ENCODE results near the gene APBA2.

The APBA2 gene

DNA sequence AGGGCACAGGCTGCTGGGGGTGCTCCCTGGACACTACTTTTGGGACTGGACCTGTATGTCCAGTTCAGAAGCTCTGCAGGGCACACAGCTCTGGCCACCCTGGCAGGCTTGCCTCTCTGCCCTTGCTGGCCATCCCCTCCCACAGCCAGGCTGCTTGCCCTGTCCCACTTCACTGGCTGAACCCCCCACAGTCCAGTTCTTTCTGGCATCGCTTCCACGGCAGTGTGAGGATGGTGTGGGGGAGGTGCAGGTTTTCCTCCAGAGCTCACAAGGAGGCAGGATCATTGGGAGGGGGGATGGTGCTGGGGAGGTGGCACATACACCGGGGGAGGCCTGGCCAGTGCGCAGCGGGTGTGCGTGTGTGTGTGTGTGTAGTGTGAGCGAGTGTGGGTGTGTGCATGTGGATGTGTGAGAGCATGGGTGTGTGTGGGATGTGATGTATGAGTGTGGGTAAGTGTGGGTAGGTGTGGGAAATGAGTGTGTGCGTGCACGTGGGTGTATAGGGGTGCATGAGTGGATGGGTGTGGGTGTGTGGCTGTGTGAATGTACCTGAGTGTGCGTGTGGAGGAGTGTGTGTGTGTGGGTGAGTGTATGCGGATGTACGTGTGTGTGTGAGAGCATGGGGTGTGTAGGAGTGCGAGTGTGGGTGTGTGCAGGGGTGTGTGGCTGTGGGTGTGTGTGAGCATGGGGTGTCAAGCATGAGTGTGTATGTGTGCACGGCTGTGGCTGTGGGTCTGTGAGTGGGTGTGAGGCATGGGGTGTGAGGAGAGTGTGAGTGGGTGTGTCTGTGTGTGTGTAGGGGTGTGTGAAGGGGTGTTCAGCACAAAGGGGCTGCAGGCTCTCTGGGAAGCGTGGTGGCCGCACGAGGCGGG lies 228.7 kb downstream of the APBA2 start:
- TF ChIP-seq EZH2 (optimal IDR thresholded peaks at IDR 0.05; ENCODE audit: low read depth, low read length) (no peak), EZH2phosphoT487 (IDR thresholded peaks at IDR 0.05; ENCODE audit: low read length) (no peak)
- TF ChIP-seq, protein P1, sequence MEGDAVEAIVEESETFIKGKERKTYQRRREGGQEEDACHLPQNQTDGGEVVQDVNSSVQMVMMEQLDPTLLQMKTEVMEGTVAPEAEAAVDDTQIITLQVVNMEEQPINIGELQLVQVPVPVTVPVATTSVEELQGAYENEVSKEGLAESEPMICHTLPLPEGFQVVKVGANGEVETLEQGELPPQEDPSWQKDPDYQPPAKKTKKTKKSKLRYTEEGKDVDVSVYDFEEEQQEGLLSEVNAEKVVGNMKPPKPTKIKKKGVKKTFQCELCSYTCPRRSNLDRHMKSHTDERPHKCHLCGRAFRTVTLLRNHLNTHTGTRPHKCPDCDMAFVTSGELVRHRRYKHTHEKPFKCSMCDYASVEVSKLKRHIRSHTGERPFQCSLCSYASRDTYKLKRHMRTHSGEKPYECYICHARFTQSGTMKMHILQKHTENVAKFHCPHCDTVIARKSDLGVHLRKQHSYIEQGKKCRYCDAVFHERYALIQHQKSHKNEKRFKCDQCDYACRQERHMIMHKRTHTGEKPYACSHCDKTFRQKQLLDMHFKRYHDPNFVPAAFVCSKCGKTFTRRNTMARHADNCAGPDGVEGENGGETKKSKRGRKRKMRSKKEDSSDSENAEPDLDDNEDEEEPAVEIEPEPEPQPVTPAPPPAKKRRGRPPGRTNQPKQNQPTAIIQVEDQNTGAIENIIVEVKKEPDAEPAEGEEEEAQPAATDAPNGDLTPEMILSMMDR (IDR thresholded peaks at IDR 0.05; ENCODE audit: low read length), result no peak
- H3K4me1 ChIP-seq (ENCODE audit: low read length), result no peaks in the 10 kb centered on the region
- no peaks in the 10 kb centered on the region for H3K79me2 ChIP-seq (ENCODE audit: low read length)
- no peaks in the 10 kb centered on the region for H3K36me3 ChIP-seq (replicated peaks; ENCODE audit: insufficient read depth, low read length)
- no peak overlapping the region for H2AFZ ChIP-seq (ENCODE audit: low read length)
- no peaks in the 10 kb centered on the region for H3F3A ChIP-seq (ENCODE audit: insufficient read depth, low read length)
- H4K20me1 ChIP-seq (ENCODE audit: insufficient read depth, low read length), result no peaks in the 10 kb centered on the region
- no peaks in the 10 kb centered on the region for H3K9me3 ChIP-seq (replicated peaks; ENCODE audit: insufficient read depth, low read length)
- H3K4me3 ChIP-seq (ENCODE audit: low read length), result no peak overlapping the region
- H3K9ac ChIP-seq (ENCODE audit: low read length), result no peak overlapping the region
- no peak for DNase-seq
- H3K27ac ChIP-seq (ENCODE audit: low read length), result no peak overlapping the region
- H3K27me3 ChIP-seq (replicated peaks; ENCODE audit: insufficient read depth, low read length), result no peaks in the 10 kb centered on the region
- no peak overlapping the region for H3K4me2 ChIP-seq (ENCODE audit: low read depth, low read length)
- H3K9me2 ChIP-seq (replicated peaks; ENCODE audit: insufficient read depth, low read length), result no peaks in the 10 kb centered on the region

DNA sequence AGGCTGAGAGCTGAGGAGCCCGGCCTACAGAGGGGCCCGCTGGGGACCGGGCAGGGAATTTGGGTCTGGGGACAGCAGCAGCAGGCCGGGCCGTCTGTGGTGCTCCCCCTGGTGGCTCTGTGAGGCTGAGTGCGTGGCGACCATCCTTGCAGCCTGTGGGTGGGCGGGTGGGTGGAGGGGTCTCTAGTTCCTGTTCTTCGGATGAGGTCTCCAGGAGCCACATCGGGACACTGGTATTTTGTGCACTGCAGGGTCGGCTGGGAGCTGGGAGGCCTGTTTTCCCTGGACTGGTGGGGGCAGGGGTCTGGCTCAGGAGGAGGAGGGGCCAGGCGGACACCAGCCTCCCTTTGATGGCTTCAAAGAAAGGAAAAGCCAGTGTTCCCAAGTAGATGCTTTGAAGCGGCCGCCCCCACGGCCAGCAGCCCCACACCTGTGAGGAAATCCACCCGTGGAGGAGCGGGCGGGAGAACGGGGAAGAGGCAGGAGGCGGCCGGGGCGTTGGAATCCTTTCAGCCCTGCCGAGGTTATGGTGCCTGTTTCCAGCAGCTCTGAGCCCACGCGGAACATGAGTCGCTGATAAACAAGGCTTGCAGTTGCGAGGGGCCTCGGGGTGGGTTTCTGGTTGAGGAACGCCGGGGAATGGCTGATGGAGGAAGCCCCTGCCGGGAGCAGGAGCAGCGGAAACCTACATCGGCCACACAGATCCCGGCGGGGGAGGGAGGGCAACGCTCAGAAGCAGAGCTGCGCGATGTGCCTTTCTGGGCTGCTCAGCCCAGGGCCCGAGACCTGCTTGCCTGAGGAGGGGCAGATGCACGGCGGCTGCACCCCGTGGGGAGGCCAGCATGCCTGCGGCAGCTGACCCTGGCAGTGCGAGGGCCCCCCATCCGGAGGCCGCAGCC lies 229.6 kb downstream of the APBA2 start:
- TF ChIP-seq EZH2 (optimal IDR thresholded peaks at IDR 0.05; ENCODE audit: low read depth, low read length) (no peak), EZH2phosphoT487 (IDR thresholded peaks at IDR 0.05; ENCODE audit: low read length) (no peak)
- TF ChIP-seq, protein P1 (IDR thresholded peaks at IDR 0.05; ENCODE audit: low read length), result no peak
- Histone ChIP-seq H3K4me2 (ENCODE audit: low read depth, low read length) (no peak overlapping the region), H3K9me3 (replicated peaks; ENCODE audit: insufficient read depth, low read length) (no peaks in the 10 kb centered on the region), H3K9ac (ENCODE audit: low read length) (no peak overlapping the region), H3K27me3 (replicated peaks; ENCODE audit: insufficient read depth, low read length) (no peaks in the 10 kb centered on the region), H3K27ac (ENCODE audit: low read length) (no peak overlapping the region), H3K9me2 (replicated peaks; ENCODE audit: insufficient read depth, low read length) (no peaks in the 10 kb centered on the region), H3K36me3 (replicated peaks; ENCODE audit: insufficient read depth, low read length) (no peaks in the 10 kb centered on the region), H3K4me1 (ENCODE audit: low read length) (no peaks in the 10 kb centered on the region), H2AFZ (ENCODE audit: low read length) (no peak overlapping the region), H4K20me1 (ENCODE audit: insufficient read depth, low read length) (no peaks in the 10 kb centered on the region), H3K4me3 (ENCODE audit: low read length) (no peak overlapping the region), H3F3A (ENCODE audit: insufficient read depth, low read length) (no peaks in the 10 kb centered on the region), H3K79me2 (ENCODE audit: low read length) (no peaks in the 10 kb centered on the region)
- no peak for DNase-seq

DNA sequence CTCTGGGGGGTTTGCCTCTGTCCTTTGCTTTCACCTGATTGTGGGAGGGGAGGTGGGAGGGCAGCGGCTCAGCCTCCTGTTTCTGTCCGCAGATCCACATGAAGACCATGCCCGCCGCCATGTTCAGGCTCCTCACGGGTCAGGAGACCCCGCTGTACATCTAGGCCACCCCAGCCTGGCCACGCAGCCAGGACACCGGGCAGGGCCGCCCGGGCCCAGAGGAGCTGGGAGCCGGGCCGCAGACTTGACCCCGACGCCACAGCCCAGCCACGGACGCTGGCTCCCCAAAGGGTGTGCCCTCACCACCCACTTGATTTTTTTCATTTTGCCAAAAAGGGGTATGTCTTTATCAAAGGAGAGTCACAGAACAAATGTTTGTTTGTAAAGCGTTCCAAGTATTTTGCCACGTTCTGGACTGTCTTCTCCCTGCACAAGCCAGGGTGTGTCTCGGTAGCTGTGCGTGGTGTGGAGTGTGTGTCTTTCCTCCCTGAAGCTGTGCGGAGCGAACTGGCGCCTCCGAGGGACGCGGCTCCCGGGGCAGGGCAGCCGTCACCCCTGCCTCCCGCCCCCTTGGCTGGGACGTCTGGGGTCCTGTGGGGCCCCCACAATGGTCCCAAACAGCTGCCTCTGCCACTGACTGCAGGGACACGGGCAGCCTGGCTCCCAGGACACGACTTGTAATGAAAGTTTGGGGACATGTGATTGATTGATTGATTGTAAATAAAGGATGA lies 231.4 kb downstream of the APBA2 start:
- H3K9me3 ChIP-seq (replicated peaks; ENCODE audit: insufficient read depth, low read length), result no peaks in the 10 kb centered on the region

More for the DNA sequence above, 231.4 kb downstream of the APBA2 start:
- no peak for DNase-seq
- Histone ChIP-seq H3K27me3 (replicated peaks; ENCODE audit: insufficient read depth, low read length) (no peaks in the 10 kb centered on the region), H2AFZ (ENCODE audit: low read length) (no peak overlapping the region), H3K27ac (ENCODE audit: low read length) (no peak overlapping the region), H3K4me2 (ENCODE audit: low read depth, low read length) (no peak overlapping the region), H3K4me3 (ENCODE audit: low read length) (no peak overlapping the region), H3F3A (ENCODE audit: insufficient read depth, low read length) (no peaks in the 10 kb centered on the region), H3K4me1 (ENCODE audit: low read length) (no peaks in the 10 kb centered on the region), H3K36me3 (replicated peaks; ENCODE audit: insufficient read depth, low read length) (no peaks in the 10 kb centered on the region), H3K9me2 (replicated peaks; ENCODE audit: insufficient read depth, low read length) (no peaks in the 10 kb centered on the region), H3K79me2 (ENCODE audit: low read length) (no peaks in the 10 kb centered on the region), H4K20me1 (ENCODE audit: insufficient read depth, low read length) (no peaks in the 10 kb centered on the region), H3K9ac (ENCODE audit: low read length) (no peak overlapping the region)
- TF ChIP-seq EZH2phosphoT487 (IDR thresholded peaks at IDR 0.05; ENCODE audit: low read length), result no peak
- no peak for TF ChIP-seq EZH2 (optimal IDR thresholded peaks at IDR 0.05; ENCODE audit: low read depth, low read length)
- TF ChIP-seq, protein P1 (IDR thresholded peaks at IDR 0.05; ENCODE audit: low read length), result no peak

Data from MM.1S (cell line).